ENCODE measurements around the gene EMC1. TPM values are rescaled to one million over a fixed set of nuclear protein-coding genes. Genes with fewer than 3 reads are reported as not detected.

The EMC1 gene
- total RNA-seq, 1 experiment from 2014 or later: 60.0 TPM

- Mint-ChIP-seq H3K4me1 (no peaks in the 10 kb centered on the region), H3K27me3 (ENCODE audit: low read depth) (no peaks in the 10 kb centered on the region), H3K9me3 (no peaks in the 10 kb centered on the region), H3K4me3 (no peak overlapping the region), H3K36me3 (ENCODE audit: insufficient read depth in 1 of 3, low read depth in 3 of 3) (peaks cover 57 to 98% (median 98%) of the 10 kb centered on the region in 3 experiments; a peak in 6 of 7 replicates), H3K27ac (no peak overlapping the region)
- Histone ChIP-seq H3K4me2 (ENCODE audit: insufficient read depth, insufficient read length, low read length) (no peak overlapping the region), H3K4ac (ENCODE audit: low read depth, low read length) (no peak overlapping the region), H3K56ac (ENCODE audit: insufficient read length, low read depth, low read length) (no peak overlapping the region), H3K4me1 (ENCODE audit: insufficient read depth, low read length) (no peaks in the 10 kb centered on the region), H2BK5ac (ENCODE audit: insufficient read length, low read length) (no peak overlapping the region), H2AK5ac (ENCODE audit: insufficient read length, low read length) (no peak overlapping the region), H3K79me1 (ENCODE audit: insufficient read depth, low read depth, low read length, poor library complexity, severe bottlenecking) (no peaks in the 10 kb centered on the region), H2BK15ac (ENCODE audit: low read depth, low read length) (no peak overlapping the region), H3T11ph (ENCODE audit: low read length) (no peak overlapping the region), H3K18ac (ENCODE audit: insufficient read length, low read depth, low read length) (no peak overlapping the region), H4K20me1 (ENCODE audit: control insufficient read depth, insufficient read depth, insufficient read length) (no peaks in the 10 kb centered on the region), H3K79me2 (ENCODE audit: insufficient read depth, low read length) (no peaks in the 10 kb centered on the region), H3K9me3 (ENCODE audit: control insufficient read depth, low read depth, low read length) (no peaks in the 10 kb centered on the region), H3K9ac (ENCODE audit: extremely low read depth, insufficient read length, low read length) (no peak overlapping the region), H3K23ac (ENCODE audit: insufficient read length, low read depth, low read length) (no peak overlapping the region), H3K27me3 (ENCODE audit: insufficient read depth, low read length) (no peaks in the 10 kb centered on the region), H3K23me2 (ENCODE audit: insufficient read length, low read depth, low read length, poor library complexity, severe bottlenecking) (no peaks in the 10 kb centered on the region), H4K91ac (ENCODE audit: insufficient read length, low read depth, low read length) (no peak overlapping the region), H4K8ac (replicated peaks; ENCODE audit: insufficient read length, low read depth, low read length) (no peak overlapping the region), H3K27ac (ENCODE audit: insufficient read length, low read depth, low read length) (no peak overlapping the region), H2BK120ac (ENCODE audit: low read depth, low read length, poor library complexity, severe bottlenecking) (no peak overlapping the region), H4K5ac (ENCODE audit: insufficient read length, low read depth, low read length) (no peak overlapping the region), H2BK20ac (ENCODE audit: low read depth, low read length, poor library complexity, severe bottlenecking) (no peak overlapping the region), H2AFZ (ENCODE audit: low read length) (no peak overlapping the region), H2BK12ac (ENCODE audit: insufficient read length, low read depth, low read length) (no peak overlapping the region), H3K14ac (ENCODE audit: insufficient read depth, low read length) (no peak overlapping the region)
- WGBS (ENCODE audit: extremely low coverage, insufficient read length, low lambda C conversion rate): no CpG with 5 or more reads among the region's 2 CpGs
- no peak for DNase-seq
- no peak for TF ChIP-seq CTCF (conservative IDR thresholded peaks at IDR 0.05)
Measured at GRCh38 chr1:19169642-19170041, 81.7 kb downstream of the EMC1 start.

Measured in H9 (cell line).